Measurements from ENCODE around the gene MID1IP1.

GRCh38 chrX:38848671-38849455 is 47.6 kb downstream of the MID1IP1 start:
- no peak for TF ChIP-seq CTCF (IDR thresholded peaks at IDR 0.05; ENCODE audit: low read depth, low read length, missing input control)
- TF ChIP-seq REST (IDR thresholded peaks at IDR 0.05) = no peak
- no peak for TF ChIP-seq ZBTB33 (IDR thresholded peaks at IDR 0.05)
- no peak for TF ChIP-seq TAF1 (conservative IDR thresholded peaks at IDR 0.05)
- no peak for TF ChIP-seq YY1 (IDR thresholded peaks at IDR 0.05)
- no peak for TF ChIP-seq ATF3 (IDR thresholded peaks at IDR 0.05)
- TF ChIP-seq GABPA (IDR thresholded peaks at IDR 0.05 in 1 of 2, conservative IDR thresholded peaks at IDR 0.05 in 1 of 2) = no peak
- TF ChIP-seq HNF4A (conservative IDR thresholded peaks at IDR 0.05) = no peak
